PC-3 (cell line): ENCODE measurements around the gene DPF3. TPM values are rescaled to one million over a fixed set of nuclear protein-coding genes. Genes with fewer than 3 reads are reported as not detected.
A peak's percentile ranks its signal among the peaks of the same experiment; 100 is the strongest.

Source experiments
- ATAC-seq: fragments of 200-7000 bp; cut with Tn5 transposase; 2 replicates; pipeline ENCODE4 v1.9.1; 2020; ENCODE audit warnings: mild to moderate bottlenecking, moderate library complexity
- BruUV-seq: library from RNA; stranded (reverse); fragments of 400-500 nt; replicated peaks from 2 replicates; lab custom pipeline; 2021; lab: Mats Ljungman, UMichigan
- CTCF ChIA-PET: fragments of 300-600 bp; sonication (Branson Sonifier 250); formaldehyde crosslinking; loops from one replicate; lab custom pipeline; 2022; ENCODE audit warnings: antibody characterized with exemption; lab: Charles Lee
- POLR2A ChIA-PET: fragments of 300-600 bp; sonication (Branson Sonifier 250); formaldehyde crosslinking; loops from one replicate; lab custom pipeline; 2022; ENCODE audit warnings: antibody characterized with exemption; ENCODE audit not compliant: unreplicated experiment; lab: Charles Lee
- DNase-seq: peaks from one replicate; pipeline ENCODE4 v3.0.0-alpha.2; 2015
- H2AFZ ChIP-seq: fragments of 300-600 bp; sonication (generic); 2 replicates; pipeline ENCODE4 v1.6.0; 2016; ENCODE audit warnings: antibody characterized with exemption, low read length
- H3F3A ChIP-seq: fragments of 300-600 bp; sonication (generic); one replicate; pipeline ENCODE4 v1.6.0; 2017; ENCODE audit warnings: antibody characterized with exemption, low read length, control low read depth, mild to moderate bottlenecking; ENCODE audit not compliant: unreplicated experiment
- H3K27ac ChIP-seq: fragments of 300-600 bp; sonication (generic); 2 replicates; pipeline ENCODE4 v1.5.1; 2016; ENCODE audit warnings: mild to moderate bottlenecking, low read length
- H3K27me3 ChIP-seq: fragments of 300-600 bp; sonication (generic); 2 replicates; pipeline ENCODE4 v1.6.1; 2016; ENCODE audit warnings: low read length, mixed read lengths
- H3K36me3 ChIP-seq: fragments of 300-600 bp; sonication (generic); 2 replicates; pipeline ENCODE4 v1.6.1; 2016; ENCODE audit warnings: low read depth, mixed run types, low read length, mixed read lengths
- H3K4me1 ChIP-seq: fragments of 300-600 bp; sonication (generic); 2 replicates; pipeline ENCODE4 v1.5.1; 2016; ENCODE audit warnings: low read length; ENCODE audit not compliant: insufficient read depth
- H3K4me2 ChIP-seq: fragments of 300-600 bp; sonication (generic); 2 replicates; pipeline ENCODE4 v1.6.0; 2016; ENCODE audit warnings: low read length
- H3K4me3 ChIP-seq: fragments of 300-600 bp; sonication (generic); 2 replicates; pipeline ENCODE4 v1.5.1; 2016; ENCODE audit warnings: mild to moderate bottlenecking, low read length, mixed read lengths
- H3K79me2 ChIP-seq: fragments of 300-600 bp; sonication (generic); 2 replicates; pipeline ENCODE4 v1.6.1; 2017; ENCODE audit warnings: low read length, mixed read lengths
- H3K9ac ChIP-seq: fragments of 300-600 bp; sonication (generic); 2 replicates; pipeline ENCODE4 v1.6.0; 2016; ENCODE audit warnings: mild to moderate bottlenecking, low read length
- H3K9me2 ChIP-seq: fragments of 300-600 bp; sonication (generic); replicated peaks from 2 replicates; pipeline ENCODE4 v1.6.1; 2016; ENCODE audit warnings: mixed run types, low read length, mixed read lengths
- H3K9me3 ChIP-seq: fragments of 300-600 bp; sonication (generic); 2 replicates; pipeline ENCODE4 v1.6.1; 2016; ENCODE audit warnings: low read length, mixed read lengths
- H4K20me1 ChIP-seq: fragments of 300-600 bp; sonication (generic); 2 replicates; pipeline ENCODE4 v1.6.1; 2016; ENCODE audit warnings: low read length, mixed read lengths
- EZH2 ChIP-seq: fragments of 300-600 bp; sonication (generic); IDR thresholded peaks from one replicate; pipeline ENCODE4 v1.6.1; 2017; ENCODE audit warnings: antibody characterized with exemption, mild to moderate bottlenecking, low read length; ENCODE audit not compliant: unreplicated experiment
- EZH2phosphoT487 ChIP-seq: fragments of 300-600 bp; sonication (generic); IDR thresholded peaks from 2 replicates; pipeline ENCODE4 v1.6.1; 2018; ENCODE audit warnings: mild to moderate bottlenecking, antibody characterized with exemption, low read length, borderline replicate concordance
- intact Hi-C: fragments of 100-400 bp; cut with micrococcal nuclease; formaldehyde crosslinking; loops from 2 replicates; pipeline ENCODE4 v1.9.0; 2023
- total RNA-seq: library from RNA; depleted of rRNA; stranded (reverse); fragments of >200 nt; gene quantifications from 2 replicates; pipeline ENCODE4 v1.2.3, GENCODE V29; 2014
- TF ChIP-seq, protein P1 (sequence below): fragments of 300-600 bp; sonication (generic); conservative IDR thresholded peaks from 2 replicates; pipeline ENCODE4 v1.5.1; 2017; ENCODE audit warnings: antibody characterized with exemption, low read depth, mild to moderate bottlenecking, low read length

Gene DPF3
- total RNA-seq, 1 experiment from 2014 or later = 16.6 TPM

DNA sequence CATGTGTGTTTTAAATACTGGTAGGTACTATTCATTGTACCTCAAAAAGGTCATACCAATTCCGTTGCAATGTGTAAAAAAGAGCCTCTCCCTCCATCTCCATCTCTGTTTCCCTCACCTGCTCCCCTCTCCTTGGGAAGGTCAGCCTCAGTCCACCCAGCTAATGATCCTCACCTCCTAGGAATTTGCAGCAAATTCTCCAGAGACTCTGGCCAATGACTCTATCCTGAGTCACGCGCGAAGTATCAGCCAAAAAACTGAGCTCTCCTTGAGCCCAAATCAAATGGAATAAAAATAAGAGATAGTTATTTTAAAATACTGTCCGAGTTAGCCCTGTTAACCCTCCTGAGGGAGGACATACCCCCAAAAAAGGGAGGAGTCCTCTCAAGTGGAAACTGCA is 148.4 kb downstream of the DPF3 start:
- no peaks in the 10 kb centered on the region for H3K9me3 ChIP-seq
- peaks cover 4% of the 10 kb centered on the region for H3F3A ChIP-seq
- BruUV-seq = no TSS peak
- intact Hi-C loops = loop anchor here (1.0 to 5.0 kb wide), 7 partner anchors 41 to 229 kb away; partner anchors contain the start of gene DPF3
- ATAC-seq (peak; percentile 96), DNase-seq (peak; percentile 98)
- ChIA-PET POLR2A (interaction anchor here (0.5 to 1.1 kb wide), 4 partner anchors 102 to 391 kb away, joined by 3 to 7 read pairs (median 4); partner anchors contain the start of genes DPF3 and PSEN1), CTCF (interaction anchor here (0.5 to 1.2 kb wide), 9 partner anchors 24 to 231 kb away, joined by 3 to 8 read pairs (median 4); partner anchors contain the start of gene DPF3)
- H3K27ac ChIP-seq = peak overlapping the region; percentile 67
- H3K4me2 ChIP-seq = peak overlapping the region; percentile 79
- H4K20me1 ChIP-seq = no peaks in the 10 kb centered on the region
- H2AFZ ChIP-seq = no peak overlapping the region
- no peak overlapping the region for H3K9ac ChIP-seq
- no peaks in the 10 kb centered on the region for H3K9me2 ChIP-seq
- no peak for TF ChIP-seq EZH2
- TF ChIP-seq, protein P1, sequence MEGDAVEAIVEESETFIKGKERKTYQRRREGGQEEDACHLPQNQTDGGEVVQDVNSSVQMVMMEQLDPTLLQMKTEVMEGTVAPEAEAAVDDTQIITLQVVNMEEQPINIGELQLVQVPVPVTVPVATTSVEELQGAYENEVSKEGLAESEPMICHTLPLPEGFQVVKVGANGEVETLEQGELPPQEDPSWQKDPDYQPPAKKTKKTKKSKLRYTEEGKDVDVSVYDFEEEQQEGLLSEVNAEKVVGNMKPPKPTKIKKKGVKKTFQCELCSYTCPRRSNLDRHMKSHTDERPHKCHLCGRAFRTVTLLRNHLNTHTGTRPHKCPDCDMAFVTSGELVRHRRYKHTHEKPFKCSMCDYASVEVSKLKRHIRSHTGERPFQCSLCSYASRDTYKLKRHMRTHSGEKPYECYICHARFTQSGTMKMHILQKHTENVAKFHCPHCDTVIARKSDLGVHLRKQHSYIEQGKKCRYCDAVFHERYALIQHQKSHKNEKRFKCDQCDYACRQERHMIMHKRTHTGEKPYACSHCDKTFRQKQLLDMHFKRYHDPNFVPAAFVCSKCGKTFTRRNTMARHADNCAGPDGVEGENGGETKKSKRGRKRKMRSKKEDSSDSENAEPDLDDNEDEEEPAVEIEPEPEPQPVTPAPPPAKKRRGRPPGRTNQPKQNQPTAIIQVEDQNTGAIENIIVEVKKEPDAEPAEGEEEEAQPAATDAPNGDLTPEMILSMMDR = no peak
- no peak for TF ChIP-seq EZH2phosphoT487
- H3K4me1 ChIP-seq = peaks cover 27% of the 10 kb centered on the region
- H3K79me2 ChIP-seq = no peaks in the 10 kb centered on the region
- H3K36me3 ChIP-seq = peaks cover 10% of the 10 kb centered on the region; the same call in 1 of the 2 replicates
- H3K4me3 ChIP-seq = no peak overlapping the region
- H3K27me3 ChIP-seq = no peaks in the 10 kb centered on the region

DNA sequence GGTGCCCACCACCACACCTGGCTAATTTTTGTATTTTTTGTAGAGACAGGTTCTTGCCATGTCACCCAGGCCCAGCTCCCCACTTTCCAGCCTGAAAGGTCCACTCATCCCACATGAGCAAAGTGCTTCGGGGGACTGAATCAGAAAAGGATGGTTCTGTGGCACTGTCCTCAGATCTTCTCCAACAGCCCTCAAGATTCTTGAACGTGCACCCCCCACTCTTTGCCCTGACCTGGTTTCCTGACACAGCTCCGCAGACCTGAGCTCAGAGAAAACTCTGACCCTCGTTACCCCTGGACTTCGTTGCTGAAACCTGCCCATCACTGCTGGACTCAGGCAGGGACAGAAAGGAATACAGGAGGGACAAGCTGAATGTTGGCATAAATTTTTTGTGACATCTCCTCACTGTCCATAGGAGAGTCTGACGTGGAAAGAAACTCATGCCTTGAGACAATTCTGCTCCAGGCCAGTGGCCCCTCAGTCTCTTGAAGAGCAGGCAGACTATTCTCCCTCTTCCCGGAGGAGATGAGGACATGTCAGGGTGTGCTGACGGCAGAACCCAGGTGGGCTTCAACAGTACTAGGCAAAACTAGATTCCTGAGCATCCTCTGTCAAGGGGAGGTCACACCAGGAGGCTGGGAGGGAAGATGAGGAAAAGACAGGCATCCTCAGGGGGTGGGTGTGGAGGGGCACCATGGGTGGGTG is 149.3 kb downstream of the DPF3 start:
- intact Hi-C loops = loop anchor here (1.0 to 5.0 kb wide), 7 partner anchors 42 to 228 kb away; partner anchors contain the start of gene DPF3
- BruUV-seq = no TSS peak

More for the DNA sequence above, 149.3 kb downstream of the DPF3 start:
- H4K20me1 ChIP-seq = no peaks in the 10 kb centered on the region
- H3K4me1 ChIP-seq = peaks cover 27% of the 10 kb centered on the region
- H3K4me2 ChIP-seq = no peak overlapping the region
- H2AFZ ChIP-seq = no peak overlapping the region
- no peak overlapping the region for H3K27ac ChIP-seq
- POLR2A ChIA-PET = no interaction called here
- H3K36me3 ChIP-seq = peaks cover 10% of the 10 kb centered on the region; the same call in 1 of the 2 replicates
- peaks cover 4% of the 10 kb centered on the region for H3F3A ChIP-seq
- ATAC-seq (no peak), DNase-seq (no peak)
- H3K27me3 ChIP-seq = no peaks in the 10 kb centered on the region
- TF ChIP-seq EZH2 (no peak), EZH2phosphoT487 (no peak)
- TF ChIP-seq, protein P1 = no peak
- H3K9me3 ChIP-seq = no peaks in the 10 kb centered on the region
- no peaks in the 10 kb centered on the region for H3K79me2 ChIP-seq
- CTCF ChIA-PET = interaction anchor here (0.5 kb wide), 1 partner anchor 119 kb away, joined by 6 read pairs; no protein-coding TSS in a partner anchor
- no peak overlapping the region for H3K9ac ChIP-seq
- no peaks in the 10 kb centered on the region for H3K9me2 ChIP-seq
- no peak overlapping the region for H3K4me3 ChIP-seq
